Activated gamma-delta T cell treated with anti-CD3 and anti-CD28 coated beads, Interleukin-2, amount 50 U/mL, for 16 hours (primary cell): Measurements from ENCODE around the gene ASCC3.
"Not testable (repeated sequence)": the region's sequence is repeated elsewhere in the genome, so short reads cannot be mapped to it uniquely, and the experiment has no call there.

ENCODE experiments used
- DNase-seq: peaks from one replicate; pipeline ENCODE4 v3.0.0-alpha.2; 2020; ENCODE audit warnings: low read depth

ASCC3 gene

DNA sequence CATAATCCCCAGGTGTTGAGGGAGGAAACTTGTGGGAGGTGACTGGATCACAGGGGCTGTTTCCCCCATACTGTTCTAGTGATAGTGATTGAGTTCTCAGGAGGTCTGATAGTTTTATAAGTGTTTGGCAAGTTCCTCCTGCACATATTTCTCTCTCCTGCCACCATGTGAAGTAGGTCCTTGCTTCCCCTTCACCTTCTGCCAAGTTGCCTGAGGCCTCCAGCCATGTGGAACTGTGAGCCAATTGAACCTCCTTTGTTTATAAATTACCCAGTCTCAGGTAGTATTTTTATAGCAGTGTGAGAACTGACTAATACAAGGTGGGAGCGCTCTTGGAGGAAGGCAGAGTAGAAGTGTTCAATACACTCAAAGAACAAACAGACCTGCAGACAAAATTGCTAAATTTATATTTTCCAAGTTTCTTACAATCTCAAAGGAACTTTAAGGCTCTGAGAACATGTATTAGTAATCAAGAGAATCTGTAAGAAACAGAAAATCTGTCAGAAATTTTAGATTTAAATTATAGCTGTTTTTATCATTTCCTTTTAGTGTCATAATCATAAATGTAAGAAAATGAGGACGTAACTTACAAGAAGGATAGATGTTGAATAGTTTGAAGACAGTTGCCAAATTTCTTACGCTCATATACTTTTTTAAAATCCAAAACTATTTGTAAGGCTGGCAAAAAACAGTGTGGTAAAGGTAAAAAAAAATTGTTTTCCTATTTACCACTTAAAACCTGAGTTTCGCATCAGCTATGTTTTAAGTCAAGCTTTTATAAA, 77.7 kb downstream of the ASCC3 start:
- no peak for DNase-seq

DNA sequence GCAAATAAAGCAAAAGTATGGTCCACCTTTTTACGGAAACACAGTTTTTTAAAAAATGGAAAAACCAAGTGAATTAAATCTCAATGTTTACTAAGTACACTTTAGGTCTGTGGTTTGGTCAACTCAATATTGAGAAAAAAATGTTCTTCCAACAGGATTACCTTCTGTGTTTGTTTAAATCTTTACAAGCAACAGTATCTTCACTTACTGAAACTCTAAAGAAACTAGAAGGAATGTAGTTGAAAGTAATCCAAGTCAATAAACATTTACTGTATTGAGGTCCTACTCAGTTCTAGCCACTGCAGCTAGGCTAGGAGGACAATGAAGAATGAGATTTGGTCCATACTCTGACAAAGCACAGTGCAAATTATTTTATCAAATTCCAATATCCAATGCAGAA, 80.1 kb downstream of the ASCC3 start:
- DNase-seq: no peak

DNA sequence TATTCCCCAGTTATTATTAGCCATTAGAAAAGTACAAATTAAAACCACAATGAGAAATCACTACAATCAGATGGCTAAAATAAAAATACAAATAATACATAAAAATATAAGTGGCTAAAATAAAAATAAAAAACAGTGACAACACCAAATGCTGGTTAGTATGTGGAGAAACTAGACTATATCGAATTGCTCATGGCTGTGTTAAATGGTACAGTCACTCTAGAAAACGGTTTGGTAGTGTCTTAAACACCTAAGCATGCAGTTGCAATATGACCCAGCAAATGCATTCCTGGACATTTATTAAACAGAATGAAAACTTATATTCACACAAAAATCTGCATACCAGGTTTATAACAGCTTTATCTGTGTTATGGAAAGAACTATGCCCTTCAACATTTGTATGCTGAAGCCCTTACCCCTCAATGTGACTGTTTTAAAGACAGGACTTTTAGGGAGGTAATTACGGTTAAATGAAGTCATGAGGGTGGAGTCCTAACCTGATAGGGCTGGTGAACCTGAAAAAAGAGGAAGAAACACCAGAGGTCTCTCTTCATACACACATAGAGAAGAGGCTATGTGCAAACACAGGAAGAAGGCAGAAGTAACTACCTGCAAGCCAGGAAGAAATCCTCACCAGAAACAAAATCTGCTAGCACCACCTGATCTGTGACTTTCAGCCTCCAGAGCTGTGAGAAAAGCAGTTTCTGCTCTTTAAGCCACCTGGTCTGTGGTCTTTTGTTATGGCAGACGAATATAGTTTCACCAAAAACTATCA, 84.9 kb downstream of the ASCC3 start:
- no peak for DNase-seq

DNA sequence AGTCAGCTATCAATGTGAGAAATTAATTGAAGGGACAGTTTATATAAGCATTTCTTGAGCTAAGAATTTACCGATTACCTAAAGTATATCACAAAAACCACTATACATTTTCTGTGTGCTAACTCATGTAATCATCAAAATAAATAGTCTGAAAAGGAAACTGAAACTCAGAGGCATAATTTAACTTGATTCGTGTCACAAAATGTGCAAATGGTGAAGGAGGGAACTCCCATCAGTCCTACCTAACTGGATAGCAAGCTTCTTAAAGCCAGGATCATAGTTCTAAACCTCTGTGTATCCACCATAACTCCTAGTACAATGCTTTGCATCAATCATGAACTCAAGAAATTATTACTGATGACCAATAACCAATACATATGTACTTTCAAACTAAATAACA, 91.0 kb downstream of the ASCC3 start:
- DNase-seq: no peak

DNA sequence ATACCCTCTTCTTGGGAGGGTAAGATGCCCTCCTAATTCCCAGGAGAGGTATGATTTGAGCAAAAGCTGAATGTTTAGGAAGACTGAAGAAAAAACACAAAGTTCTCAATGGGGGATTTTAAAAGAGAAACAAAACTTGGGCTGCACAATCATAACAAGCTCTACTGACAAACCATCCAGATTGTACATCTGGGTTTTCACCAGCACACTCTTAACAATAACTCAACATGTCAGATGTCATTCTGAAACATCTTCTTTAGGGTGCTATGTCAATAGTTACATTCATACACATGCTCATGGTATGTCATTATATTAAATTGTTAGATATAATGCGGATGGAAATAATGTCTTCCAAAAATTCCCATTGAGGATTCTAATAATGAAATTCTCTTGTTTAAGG, 95.1 kb downstream of the ASCC3 start:
- no peak for DNase-seq

DNA sequence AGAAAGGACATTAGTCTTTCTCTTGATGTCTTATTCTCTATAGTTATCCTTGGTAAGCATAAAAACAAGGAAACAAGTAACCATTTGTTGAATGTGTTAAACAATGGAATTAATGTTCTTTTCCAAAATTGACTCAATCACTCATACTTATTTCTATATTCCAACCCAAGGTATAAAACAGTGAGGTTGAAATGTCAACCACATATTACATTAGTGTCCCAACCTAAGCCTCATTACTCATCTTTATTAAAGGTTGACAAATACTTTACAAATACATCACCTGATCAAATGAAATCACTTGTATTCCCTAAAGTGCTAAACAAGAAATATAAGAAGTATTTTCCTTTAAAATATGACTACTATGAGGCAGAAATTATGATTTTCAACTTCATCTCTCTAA, 100.5 kb downstream of the ASCC3 start:
- no peak for DNase-seq

DNA sequence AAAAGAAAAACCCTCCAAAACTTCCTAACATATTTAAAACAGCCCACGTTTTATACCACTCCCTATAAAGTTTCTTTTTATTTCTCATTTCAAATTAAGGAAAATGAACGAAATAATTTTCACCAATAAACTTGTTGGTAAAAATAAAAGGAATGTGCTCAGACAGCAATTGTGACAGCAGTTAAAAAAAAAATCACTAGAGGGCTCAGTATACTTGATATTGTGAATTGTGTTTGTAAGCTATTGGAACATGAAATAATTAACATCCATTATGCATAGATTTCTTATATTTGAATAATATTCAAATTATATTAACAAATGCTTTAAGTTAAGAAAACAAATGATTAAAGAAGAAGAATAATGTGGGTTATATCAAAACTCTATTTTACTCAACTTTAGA, 105.5 kb downstream of the ASCC3 start:
- no peak for DNase-seq

DNA sequence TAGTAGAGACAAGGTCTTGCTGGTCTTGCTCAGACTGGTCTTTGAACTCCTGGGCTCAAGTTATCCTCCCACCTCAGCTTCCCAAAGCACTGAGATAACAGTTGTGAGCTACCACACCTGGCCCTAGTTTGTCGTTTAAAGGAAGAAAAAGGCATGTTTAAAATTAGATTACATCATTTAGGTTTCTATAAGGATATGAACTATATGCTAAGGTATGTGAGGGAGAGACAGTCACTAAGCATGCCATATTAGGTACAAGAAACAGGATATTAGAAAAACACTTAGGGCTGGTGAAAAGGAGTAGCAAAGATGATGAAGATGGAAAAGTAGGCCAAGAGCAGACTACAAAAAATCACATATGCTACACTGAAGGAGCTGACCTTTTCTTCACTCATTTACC, 106.4 kb downstream of the ASCC3 start:
- no peak for DNase-seq

DNA sequence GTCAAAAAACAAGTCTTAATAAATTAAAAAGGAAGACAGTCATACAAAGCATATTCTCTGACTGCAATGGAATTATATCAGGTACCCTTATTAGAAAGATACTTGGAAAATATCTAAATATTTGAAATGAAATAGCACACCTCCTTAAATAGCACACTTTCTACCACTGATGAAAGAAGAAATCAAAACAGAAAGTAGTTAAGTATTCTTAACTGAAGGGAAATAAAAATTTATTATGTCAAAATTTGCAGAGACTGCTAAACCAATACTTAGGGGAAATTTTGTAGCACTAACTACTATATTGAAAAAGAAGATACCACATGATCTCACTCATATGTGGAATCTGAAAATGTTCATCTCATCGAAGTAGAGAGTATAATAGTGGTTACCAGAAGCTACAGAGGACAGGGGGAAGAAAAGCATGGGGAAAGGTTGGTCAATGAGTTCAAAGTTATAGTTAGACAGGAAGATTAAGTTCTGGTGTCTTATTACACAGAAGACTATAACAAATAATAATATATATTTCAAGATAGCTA, 112.2 kb downstream of the ASCC3 start:
- no peak for DNase-seq

DNA sequence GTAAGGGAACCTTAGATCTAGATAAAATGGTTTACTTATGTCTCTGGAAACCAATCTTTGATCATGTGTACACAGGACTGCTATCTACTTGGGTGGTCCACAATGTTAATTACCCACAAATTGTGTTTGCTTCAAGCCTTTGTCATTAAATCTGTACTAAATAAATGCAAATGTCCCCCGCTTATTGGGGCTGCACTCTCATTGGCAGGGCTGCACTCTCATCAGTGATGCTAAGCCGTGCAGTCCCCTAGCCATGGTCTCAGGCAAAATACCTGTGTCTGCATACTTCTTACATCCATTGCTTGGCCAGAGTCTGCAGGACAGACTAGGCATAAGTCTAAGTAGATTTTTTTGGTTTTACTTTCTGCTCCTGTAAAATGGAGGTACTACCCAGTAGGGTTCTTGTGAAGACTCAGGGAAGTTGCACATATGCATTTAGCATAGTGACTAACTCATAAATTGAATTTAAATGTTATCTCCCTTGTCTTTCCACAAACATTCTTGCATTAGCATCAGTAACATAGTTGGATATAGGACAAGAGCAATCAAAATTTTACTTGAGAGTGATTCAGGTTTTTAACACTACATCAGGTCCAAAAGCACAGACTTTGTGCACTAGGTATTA, 117.4 kb downstream of the ASCC3 start:
- no peak for DNase-seq

DNA sequence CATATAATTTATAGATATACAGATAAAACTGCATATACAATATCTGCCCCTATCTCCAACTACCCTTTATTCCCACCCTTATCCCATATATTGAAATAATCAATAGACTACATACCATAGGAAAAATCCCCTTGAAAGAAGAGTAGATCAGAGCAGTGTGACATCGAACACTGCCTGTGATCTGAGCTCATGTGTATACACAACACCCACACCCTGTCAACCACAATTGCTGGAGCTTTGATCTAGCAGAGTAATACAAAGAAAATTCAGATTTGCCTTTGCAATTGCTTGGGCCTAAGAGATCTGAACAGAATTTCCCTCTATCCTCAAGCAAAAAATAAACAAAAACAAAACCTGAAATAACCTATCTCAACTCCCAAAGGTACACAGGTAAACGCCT, 119.3 kb downstream of the ASCC3 start:
- no peak for DNase-seq

DNA sequence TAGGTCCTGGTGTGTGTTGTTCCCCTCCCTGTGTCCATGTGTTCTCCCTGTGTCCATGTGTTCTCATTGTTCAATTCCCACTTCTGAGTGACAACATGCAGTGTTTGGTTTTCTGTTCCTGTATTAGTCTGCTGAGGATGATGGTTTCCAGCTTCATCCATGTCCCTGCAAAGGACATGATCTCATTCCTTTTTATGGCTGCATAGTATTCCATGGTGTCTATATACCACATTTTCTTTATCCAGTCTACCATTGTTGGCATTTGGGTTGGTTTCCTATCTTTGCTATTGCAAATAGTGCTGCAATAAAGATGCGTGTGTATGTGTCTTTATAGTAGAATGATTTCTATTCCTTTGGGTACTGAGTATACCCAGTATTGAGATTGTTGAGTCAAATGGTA, 122.7 kb downstream of the ASCC3 start:
- not testable (repeated sequence) for DNase-seq

DNA sequence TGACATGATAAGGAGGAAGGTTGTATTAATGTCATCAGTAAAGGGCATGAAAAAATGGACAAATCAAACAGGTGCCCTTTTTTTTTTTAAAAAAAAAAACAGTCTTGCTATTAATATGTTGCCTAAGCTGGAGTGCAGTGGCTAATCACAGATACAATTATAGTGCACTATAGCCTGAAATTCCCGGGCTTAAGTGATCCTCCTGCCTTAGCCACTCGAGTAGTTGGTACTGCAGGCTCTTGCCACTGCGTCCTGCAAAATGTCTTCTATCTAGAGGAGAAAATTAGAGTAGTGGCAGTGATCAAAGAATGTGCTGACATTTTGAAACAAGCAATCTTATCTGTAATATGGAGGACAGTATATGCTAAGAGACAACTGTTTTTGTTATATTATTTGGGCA, 127.7 kb downstream of the ASCC3 start:
- no peak for DNase-seq

DNA sequence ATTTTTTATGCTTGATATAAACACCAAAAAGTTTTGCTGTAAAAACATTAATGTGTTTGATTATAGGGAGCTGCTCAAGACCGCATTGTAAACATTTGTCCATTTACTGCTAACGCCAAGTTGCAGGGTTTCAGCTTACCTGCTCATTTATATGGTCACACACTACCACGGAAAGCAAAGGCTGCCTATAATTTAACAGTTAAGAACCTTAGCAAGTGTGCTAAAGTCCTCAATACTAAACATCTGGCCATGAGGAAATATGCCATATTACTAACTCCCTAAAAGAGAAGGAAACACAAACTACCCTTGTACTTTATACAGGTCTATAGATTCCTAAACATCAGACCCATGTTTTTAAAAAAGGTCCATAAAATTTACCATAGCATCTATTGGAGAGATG, 129.5 kb downstream of the ASCC3 start:
- no peak for DNase-seq

DNA sequence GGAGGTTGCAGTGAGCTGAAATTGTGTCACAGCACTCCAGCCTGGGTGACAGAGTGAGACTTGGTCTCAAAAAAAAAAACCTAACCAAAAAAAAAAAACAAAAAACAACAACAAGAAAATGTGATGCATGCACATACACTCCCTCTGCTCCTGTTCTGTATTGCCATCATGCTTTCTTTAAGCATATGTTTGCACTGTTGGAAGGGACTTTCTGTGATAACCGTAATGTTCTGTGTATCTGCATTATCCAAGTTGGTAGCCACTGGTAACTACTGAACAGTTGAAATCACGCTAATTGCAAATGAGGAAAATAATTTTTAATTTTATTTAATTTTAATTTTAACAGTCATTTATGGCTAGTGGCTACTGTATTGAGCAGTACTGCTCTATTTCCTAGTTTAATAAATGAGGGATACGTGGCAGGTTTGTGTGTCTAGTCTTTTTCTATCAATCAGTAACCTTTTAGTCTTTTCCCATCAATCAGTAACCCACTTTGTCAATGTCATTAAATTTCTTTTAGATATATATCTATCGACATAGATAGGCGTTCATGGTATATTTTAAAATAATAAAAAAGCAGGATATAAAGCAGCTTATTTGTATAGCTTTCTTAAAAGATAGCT, 135.6 kb downstream of the ASCC3 start:
- DNase-seq: no peak

DNA sequence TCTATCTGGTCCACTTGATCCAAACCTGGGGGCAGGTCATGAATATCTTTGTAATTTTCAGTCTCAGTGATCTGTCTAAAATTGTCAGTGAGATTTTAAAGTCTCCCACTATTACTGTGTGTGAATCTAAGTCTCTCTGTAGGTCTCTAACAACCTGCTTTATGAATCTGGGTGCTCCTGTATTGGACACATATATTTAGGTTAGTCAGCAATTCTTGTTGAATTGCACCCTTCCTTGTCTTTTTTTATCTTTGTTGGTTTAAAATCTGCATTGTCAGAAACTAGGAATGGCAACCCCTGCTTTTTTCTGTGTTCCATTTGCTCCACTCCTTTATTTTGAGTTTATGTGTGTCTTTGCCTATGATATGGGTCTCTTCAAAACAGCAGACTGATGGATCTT, 140.7 kb downstream of the ASCC3 start:
- no peak for DNase-seq

DNA sequence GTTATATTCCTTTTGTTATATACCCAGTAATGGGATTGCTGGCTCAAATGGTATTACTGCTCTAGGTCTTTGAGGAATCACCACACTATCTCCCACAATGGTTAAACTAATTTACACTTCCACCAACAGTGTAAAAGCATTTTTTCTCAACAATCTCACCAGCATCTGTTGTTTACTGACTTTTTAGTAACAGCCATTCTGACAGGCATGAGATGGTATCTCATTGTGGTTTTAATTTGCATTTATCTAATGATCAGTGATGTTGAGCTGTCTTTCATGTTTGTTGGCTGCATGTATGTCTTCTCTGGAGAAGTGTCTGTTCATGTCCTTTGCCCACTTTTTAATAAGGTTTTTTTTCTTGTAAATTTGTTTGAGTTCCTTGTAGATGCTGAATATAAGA, 143.4 kb downstream of the ASCC3 start:
- not testable (repeated sequence) for DNase-seq

DNA sequence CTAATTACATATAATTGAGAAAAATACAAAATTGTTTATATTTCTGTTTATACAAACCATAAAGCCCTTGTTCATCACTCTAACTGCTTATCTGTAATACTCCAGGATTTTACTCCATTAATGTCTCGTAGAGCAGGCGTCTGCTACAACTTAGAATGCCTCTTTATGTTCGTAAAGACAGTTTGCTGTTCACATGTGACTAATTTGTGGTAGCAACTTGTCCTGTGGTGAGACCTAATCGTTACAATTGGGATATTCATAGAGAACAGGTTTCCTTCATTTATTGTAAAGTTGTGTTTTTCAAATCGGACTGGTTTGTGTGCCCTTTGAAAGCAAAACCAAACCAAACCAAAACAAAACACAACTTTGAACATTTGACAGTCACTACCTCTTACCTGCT, 149.7 kb downstream of the ASCC3 start:
- no peak for DNase-seq

DNA sequence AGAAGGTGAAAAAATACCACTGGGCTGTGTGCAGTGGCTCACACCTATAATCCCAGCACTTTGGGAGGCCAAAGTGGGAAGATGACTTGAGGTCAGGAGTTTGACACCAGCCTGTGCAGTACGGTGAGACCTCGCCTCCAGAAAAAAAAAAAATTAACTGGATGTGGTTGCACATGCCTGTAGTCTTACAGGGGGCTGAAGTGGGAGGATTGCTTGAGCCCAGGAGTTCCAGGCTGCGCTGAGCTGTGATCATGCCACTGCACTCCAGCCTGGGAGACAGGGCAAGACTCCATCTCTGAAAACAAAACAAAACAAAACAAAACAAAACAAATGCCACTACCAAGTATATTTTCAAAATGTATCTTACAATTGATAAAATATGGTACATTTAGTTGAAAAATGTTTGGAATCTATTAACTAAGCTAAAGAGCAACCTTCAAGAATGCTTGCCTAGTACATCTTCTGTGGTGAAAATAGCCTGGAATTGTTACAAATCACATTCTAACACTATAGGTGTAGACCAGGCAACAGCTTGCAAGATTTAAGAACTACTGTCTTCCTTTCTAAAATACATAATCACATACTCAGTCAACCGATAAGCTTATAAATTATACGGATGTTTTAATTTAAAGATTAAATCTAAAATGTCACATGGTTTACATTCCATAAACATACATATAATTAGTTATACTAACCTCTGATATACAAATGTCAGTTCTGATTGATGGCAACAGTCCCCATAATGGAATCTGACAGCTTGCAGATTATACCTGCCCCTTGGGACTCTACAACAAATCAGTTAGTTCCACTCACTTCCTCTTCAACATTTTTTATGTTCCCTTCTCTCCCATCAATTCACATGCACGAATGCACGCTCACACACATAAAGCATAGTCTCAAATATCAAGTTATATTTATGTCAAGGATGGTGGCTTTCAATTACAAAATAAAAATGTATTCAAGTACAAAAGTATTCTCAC, 150.8 kb downstream of the ASCC3 start:
- no peak for DNase-seq

DNA sequence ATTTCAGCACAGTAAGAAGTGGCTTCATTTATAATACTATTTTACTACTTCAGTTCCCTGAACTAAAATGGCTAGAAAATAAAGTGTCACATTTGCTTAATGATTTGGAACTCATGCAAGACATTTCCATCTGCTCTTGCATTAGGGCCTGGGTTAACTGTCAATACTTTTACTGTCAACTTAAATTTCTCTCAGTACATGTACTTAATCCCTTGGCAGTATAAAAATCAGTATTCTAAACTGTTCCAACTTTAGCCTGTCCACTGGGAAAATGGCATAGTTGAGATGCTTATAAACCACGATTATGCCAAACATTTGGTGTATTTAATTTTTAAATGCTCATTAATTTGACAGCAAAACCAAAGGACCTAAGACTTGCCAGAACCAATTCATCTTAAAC, 154.5 kb downstream of the ASCC3 start:
- DNase-seq: no peak

DNA sequence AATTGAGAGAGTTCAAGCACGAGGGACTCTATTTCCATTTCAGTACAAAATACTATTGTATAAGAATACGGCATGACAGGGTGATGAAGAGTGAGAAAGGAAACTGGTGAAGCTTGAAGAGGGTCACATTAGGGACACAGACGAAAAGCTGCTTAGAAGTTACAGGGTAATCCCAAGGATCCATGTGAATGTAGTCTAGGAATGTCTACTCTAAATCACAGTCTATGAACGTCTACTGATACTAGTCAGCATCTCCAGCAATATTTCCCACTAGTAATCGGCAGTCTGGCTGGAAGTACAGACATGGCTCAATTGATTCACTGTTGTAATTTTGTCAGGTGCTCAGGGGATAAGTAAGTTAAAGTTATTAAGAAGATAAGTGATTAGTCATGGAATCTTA, 156.4 kb downstream of the ASCC3 start:
- no peak for DNase-seq
